ENCODE results near the gene CPSF3. TPM values are rescaled to one million over a fixed set of nuclear protein-coding genes. Genes with fewer than 3 reads are reported as not detected.
A peak's percentile ranks its signal among the peaks of the same experiment; 100 is the strongest.

CPSF3 gene
- polyA plus RNA-seq (ENCODE audit: insufficient read length in 3 of 3): 10 to 100 TPM; 44.1 to 55.0 (median 53.6) TPM
- long read RNA-seq, donor 1, transcript CPSF3-201 (18 exons, 2,345 nt): major isoform, 13 of 20 reads
- long read RNA-seq, donor 1, partial matches to known transcripts: 7 of 20 reads
- long read RNA-seq, donor 1, other reads (novel, unspliced or antisense): 0 of 20 reads
- long read RNA-seq, donor 2, transcript CPSF3-201 (18 exons, 2,345 nt): major isoform, 21 of 21 reads
- long read RNA-seq, donor 2, partial matches to known transcripts: 0 of 21 reads
- long read RNA-seq, donor 2, other reads (novel, unspliced or antisense): 0 of 21 reads
- long read RNA-seq, donor 3, transcript CPSF3-201 (18 exons, 2,345 nt): major isoform, 10 of 10 reads
- long read RNA-seq, donor 3, partial matches to known transcripts: 0 of 10 reads
- long read RNA-seq, donor 3, other reads (novel, unspliced or antisense): 0 of 10 reads
- long read RNA-seq, donor 4, transcript CPSF3-201 (18 exons, 2,345 nt): major isoform, 14 of 14 reads
- long read RNA-seq, donor 4, partial matches to known transcripts: 0 of 14 reads
- long read RNA-seq, donor 4, other reads (novel, unspliced or antisense): 0 of 14 reads
- long read RNA-seq, donor 5, partial matches to known transcripts: 0 of 3 reads
- long read RNA-seq, donor 5, other reads (novel, unspliced or antisense): 0 of 3 reads
- long read RNA-seq, donor 6, transcript CPSF3-201 (18 exons, 2,345 nt): major isoform, 13 of 14 reads
- long read RNA-seq, donor 6, partial matches to known transcripts: 0 of 14 reads
- long read RNA-seq, donor 6, other reads (novel, unspliced or antisense): 0 of 14 reads
- long read RNA-seq, donor 7, transcript CPSF3-201 (18 exons, 2,345 nt): major isoform, 11 of 17 reads
- long read RNA-seq, donor 7, partial matches to known transcripts: 6 of 17 reads
- long read RNA-seq, donor 7, other reads (novel, unspliced or antisense): 0 of 17 reads
- long read RNA-seq, donor 8, partial matches to known transcripts: 0 of 3 reads
- long read RNA-seq, donor 8, other reads (novel, unspliced or antisense): 0 of 3 reads
- long read RNA-seq, donor 9, transcript CPSF3-201 (18 exons, 2,345 nt): major isoform, 8 of 8 reads
- long read RNA-seq, donor 9, partial matches to known transcripts: 0 of 8 reads
- long read RNA-seq, donor 9, other reads (novel, unspliced or antisense): 0 of 8 reads
- long read RNA-seq, donor 10, partial matches to known transcripts: 6 of 10 reads
- long read RNA-seq, donor 10, other reads (novel, unspliced or antisense): 0 of 10 reads
- long read RNA-seq, donor 11, transcript CPSF3-201 (18 exons, 2,345 nt): major isoform, 8 of 8 reads
- long read RNA-seq, donor 11, partial matches to known transcripts: 0 of 8 reads
- long read RNA-seq, donor 11, other reads (novel, unspliced or antisense): 0 of 8 reads
- long read RNA-seq, donor 12, transcript CPSF3-201 (18 exons, 2,345 nt): major isoform, 17 of 17 reads
- long read RNA-seq, donor 12, partial matches to known transcripts: 0 of 17 reads
- long read RNA-seq, donor 12, other reads (novel, unspliced or antisense): 0 of 17 reads
- long read RNA-seq, donor 13, partial matches to known transcripts: 0 of 3 reads
- long read RNA-seq, donor 13, other reads (novel, unspliced or antisense): 0 of 3 reads
- long read RNA-seq, donor 14: 0 reads
- long read RNA-seq, donor 15, transcript CPSF3-201 (18 exons, 2,345 nt): major isoform, 6 of 13 reads
- long read RNA-seq, donor 15, partial matches to known transcripts: 7 of 13 reads
- long read RNA-seq, donor 15, other reads (novel, unspliced or antisense): 0 of 13 reads
- long read RNA-seq, donor 16, transcript CPSF3-201 (18 exons, 2,345 nt): major isoform, 15 of 20 reads
- long read RNA-seq, donor 16, partial matches to known transcripts: 5 of 20 reads
- long read RNA-seq, donor 16, other reads (novel, unspliced or antisense): 0 of 20 reads

GRCh38 chr2:9423100-9423921 is at the start of gene CPSF3, which contains the start of gene ITGB1BP1:
CPSF3 (plus strand) TSS chr2:9423654; CDS start chr2:9423774, 120 bp downstream.
ITGB1BP1 (minus strand) TSS chr2:9423528; CDS start chr2:9418697, 4,831 bp downstream.
- peak; percentile 98 for DNase-seq

- no peak for DNase-seq
Observed at GRCh38 chr2:9374071-9374730, 49.3 kb upstream of the CPSF3 start.

- no peak for DNase-seq
Observed at GRCh38 chr2:9375857-9376428, 47.5 kb upstream of the CPSF3 start.

DNA sequence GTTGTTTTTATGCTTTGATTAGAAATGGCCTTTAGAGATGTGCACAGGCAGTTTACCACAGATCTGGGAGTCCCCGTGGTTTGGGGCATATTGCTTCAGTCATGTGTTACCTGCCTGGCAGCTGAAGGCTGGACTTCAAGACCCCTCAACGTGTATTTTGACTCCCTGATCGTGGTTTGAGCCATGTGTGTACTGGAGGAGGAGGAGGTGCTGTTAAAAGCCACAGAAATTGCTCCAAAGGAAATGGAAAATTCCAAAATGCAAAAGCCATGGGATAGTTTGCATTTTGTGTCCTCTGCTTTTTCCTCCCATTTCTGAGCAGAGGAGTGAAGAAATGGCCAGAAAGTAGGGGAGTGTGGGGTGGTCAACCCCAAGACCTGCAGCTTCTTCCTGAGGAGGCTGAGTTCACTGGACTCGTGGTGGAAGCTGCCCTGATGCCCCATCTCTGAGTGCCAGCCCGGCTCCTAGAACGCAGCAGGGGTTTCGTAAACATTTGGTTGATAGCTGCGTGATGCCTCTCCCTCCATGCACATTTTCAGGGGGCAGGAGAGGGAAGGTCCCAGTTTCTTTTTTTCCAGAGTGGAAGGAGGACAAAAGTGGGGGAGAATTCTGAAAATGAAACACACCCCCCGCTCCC is 45.9 kb upstream of the CPSF3 start:
- DNase-seq: no peak

DNA sequence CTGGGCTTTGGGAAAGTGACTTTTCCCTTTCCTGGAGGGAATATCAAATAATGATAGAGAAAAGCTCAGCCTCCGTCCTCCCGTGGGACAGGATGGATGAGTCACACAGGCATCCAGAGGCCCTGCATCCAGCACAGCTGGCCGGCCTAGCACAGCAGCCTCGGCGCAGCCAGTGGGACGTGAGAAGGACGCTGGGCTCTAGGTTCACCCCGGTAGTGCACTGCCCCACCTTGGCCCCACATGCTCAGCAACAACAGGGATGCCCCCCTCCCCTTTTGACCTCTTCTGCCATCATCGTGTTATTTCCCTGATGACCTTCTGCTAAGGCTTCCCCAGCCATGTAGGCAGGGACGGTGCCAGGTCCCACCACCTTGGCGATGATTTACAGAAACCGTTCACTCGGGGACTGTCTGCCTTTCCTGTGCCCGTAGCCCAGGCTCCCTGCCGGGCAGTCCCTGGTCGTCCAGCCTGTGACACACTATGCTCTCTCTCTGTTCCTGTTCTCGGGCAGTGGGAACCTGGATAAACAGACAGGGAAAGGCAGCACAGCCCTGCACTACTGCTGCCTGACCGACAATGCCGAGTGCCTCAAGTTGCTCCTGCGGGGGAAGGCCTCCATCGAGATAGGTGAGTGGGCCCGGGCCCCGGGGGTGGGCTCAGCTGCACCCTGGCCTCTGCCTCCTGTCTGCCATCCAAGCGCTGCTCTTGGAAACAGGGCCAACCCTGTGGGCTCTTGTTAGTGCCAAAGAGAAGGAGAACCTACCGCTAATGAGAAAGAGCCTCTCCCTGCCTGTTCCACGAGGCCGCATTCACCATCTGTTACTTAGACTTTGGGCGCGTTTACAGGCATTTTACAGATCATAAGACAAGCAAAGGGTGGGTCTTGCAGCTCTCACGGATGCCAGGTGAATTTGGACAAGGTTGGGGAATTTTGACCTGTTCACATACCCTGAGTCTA is 44.7 kb upstream of the CPSF3 start:
- no peak for DNase-seq

DNA sequence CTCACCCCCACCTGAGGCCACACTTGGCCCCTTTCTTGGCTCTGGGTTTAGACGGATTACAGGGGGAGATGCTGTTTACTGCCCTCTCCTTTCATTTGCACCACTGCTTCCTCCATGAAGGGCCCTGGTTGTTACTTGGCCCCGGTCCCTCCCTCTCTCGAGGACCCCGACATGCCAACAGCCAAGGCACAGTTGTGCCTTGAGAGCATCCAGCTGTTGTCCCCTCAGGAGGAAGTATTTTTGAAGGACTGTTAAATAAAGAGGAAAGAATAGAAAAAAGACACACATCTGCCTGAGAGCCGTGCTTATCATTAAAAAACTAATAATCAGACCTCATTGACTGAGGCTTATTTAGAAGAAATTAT is 44.1 kb upstream of the CPSF3 start:
- DNase-seq: no peak

DNA sequence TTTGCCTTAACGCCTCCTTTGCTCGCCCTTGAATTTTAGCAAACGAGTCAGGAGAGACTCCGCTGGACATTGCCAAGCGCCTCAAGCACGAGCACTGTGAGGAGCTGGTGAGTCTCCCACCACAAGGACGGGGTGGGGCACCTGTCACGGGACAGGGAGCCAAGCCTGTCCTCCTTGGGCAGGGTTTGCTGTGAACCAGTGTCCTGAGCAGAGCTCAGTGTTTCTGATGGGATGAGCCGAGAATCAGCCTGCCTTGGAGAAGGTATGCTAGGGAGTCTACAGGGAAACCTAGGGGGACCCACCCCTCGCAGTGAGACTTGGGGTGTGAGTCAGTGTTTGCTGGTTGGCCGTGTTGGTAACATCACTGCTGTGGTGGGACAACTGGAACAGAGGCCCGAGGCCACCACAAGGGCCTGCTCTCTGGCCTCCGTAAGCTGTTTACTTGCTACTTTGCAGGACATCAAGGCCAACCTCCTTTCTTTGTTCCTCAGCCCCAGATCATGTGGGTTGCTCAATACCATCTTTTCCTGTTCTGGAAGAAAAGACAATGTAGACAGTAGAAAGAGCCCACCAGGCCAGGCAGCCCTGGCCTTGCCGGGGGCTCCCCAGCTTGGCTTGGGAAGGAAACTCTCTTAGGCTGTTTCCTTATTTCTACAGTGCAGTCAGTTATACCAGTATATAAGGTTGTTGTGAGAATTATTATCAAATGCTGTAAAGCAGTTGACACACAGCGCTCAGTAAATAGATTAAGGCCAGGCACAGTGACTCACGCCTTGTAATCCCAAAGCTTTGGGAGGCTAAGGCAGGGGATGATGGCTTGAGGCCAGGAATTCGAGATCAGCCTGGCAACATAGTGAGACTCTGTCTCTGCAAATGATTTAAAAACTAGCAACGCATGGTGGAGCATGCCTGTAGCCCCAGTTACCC is 42.5 kb upstream of the CPSF3 start:
- no peak for DNase-seq

- DNase-seq: no peak
Observed at GRCh38 chr2:9382604-9383235, 40.7 kb upstream of the CPSF3 start.

DNA sequence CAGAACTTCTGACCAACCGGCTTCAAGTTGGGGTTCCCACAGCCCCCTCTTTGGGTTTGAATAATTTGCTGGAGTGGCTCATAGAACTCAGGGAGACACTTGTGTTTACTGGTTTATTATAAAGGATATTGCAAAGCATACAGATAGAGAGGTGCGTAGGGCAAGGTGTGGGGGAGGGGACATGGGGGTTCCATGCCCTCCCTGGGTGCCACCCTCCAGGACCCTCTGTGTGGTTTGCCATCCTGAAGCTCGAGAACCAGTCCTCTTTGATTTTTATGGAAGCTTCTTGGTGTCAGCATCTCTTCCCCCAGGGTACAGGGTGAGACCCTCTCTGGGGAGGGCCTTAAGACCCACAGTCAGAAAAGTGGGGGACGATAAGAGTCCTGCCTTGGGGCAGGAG is 38.9 kb upstream of the CPSF3 start:
- DNase-seq: no peak

- no peak for DNase-seq
Observed at GRCh38 chr2:9385841-9386240, 37.6 kb upstream of the CPSF3 start.

DNA sequence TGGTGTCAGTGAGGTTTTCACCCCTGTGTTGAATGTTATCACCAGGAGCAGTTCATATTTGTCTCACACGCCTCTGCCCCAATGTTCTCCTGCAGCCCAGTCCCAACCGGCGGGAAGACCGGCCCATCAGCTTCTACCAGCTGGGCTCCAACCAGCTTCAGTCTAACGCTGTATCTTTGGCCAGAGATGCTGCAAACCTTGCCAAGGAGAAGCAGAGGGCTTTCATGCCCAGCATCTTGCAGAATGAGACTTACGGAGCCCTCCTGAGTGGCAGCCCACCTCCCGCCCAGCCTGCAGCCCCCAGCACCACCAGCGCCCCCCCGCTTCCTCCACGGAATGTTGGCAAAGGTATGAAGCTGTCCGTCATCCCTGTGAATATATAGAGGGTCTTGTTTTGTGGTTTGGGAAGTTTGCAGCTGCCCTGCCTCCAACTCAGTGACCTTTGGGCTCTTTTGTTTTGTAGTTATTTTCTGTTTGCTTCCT is 35.2 kb upstream of the CPSF3 start:
- no peak for DNase-seq

GRCh38 chr2:9388950-9389911 is 34.2 kb upstream of the CPSF3 start:
- DNase-seq: no peak

DNA sequence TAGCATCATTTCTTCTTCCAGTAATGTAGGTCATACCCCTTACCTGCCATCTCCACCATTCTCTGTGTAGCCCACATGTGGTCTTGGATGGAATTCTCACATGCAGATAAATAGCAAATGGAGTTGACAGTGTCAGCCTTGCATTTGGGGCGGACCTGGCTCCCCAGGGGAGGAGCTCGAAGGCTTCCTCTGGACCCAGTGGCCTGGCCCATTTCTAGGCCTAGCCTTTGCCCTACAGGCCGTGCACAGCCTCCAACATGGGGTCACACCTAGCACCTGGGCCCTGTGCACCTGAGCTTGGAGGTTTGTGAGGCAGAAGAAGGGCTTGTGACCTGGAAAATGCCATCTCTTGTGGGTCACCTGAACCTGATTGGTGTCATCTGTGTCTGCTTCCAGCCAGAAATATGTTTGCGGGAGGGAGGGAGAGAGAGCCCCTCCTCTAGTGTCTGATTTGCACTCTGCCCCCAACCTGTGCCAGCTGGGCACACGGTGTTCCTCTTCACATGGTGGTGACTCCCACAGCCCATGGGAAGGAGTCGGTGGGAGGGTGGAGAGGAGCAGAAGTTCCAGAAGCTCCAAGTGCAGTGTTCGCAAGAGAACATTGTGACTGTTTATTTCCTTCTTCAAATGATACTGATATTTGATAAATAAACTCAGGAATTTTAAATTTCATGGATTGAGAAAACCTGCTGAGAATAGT is 33.2 kb upstream of the CPSF3 start:
- DNase-seq: no peak
